CD14-positive monocyte (primary cell): Measurements from ENCODE around the gene APOBEC4. TPM values are rescaled to one million over a fixed set of nuclear protein-coding genes. Genes with fewer than 3 reads are reported as not detected.
A peak's percentile ranks its signal among the peaks of the same experiment; 100 is the strongest.

ENCODE experiments used
- DNase-seq, 3 donors: peaks; one replicate each; pipeline ENCODE4 v3.0.0-alpha.2; 2011 to 2022
- H2AFZ ChIP-seq: 2 replicates; pipeline ENCODE4 v1.6.0; 2012; ENCODE audit warnings: mild to moderate bottlenecking, low read depth, low read length, inconsistent platforms; ENCODE audit not compliant: insufficient read depth, poor library complexity, severe bottlenecking
- H3K27ac ChIP-seq, 2 donors: 1 replicate in 1 of 2; 2 replicates in 1 of 2; pipeline ENCODE4 v1.5.1; 2012 to 2013; ENCODE audit warnings: low read length in 2 of 2, control low read depth in 1 of 2, inconsistent platforms in 1 of 2, low read depth in 1 of 2, mild to moderate bottlenecking in 1 of 2
- H3K27me3 ChIP-seq, 2 donors: one replicate each; pipeline versions ENCODE4 v1.6.0 to v1.6.1; 2011 to 2013; ENCODE audit warnings: low read length in 2 of 2; ENCODE audit not compliant: control insufficient read depth in 2 of 2, insufficient read depth in 2 of 2
- H3K36me3 ChIP-seq, 2 donors: replicated peaks in 1 of 2; 1 replicate in 1 of 2; 2 replicates in 1 of 2; pipeline versions ENCODE4 v1.5.1 to v1.6.1; 2012 to 2013; ENCODE audit warnings: low read length in 2 of 2, control low read depth in 1 of 2, inconsistent platforms in 1 of 2, mild to moderate bottlenecking in 1 of 2; ENCODE audit not compliant: insufficient read depth in 2 of 2, control insufficient read depth in 1 of 2
- H3K4me1 ChIP-seq, 2 donors: 1 replicate in 1 of 2; 2 replicates in 1 of 2; pipeline versions ENCODE4 v1.5.1 to v1.6.1; 2012 to 2013; ENCODE audit warnings: low read length in 2 of 2, control low read depth in 1 of 2, inconsistent platforms in 1 of 2, mild to moderate bottlenecking in 1 of 2, moderate library complexity in 1 of 2; ENCODE audit not compliant: insufficient read depth in 2 of 2, control insufficient read depth in 1 of 2
- H3K4me2 ChIP-seq: replicated peaks from 2 replicates; pipeline ENCODE3; 2012; ENCODE audit warnings: low read length, moderate library complexity, mild to moderate bottlenecking; ENCODE audit not compliant: poor library complexity, severe bottlenecking; ENCODE audit errors: extremely low read depth
- H3K4me3 ChIP-seq, 3 experiments: fragments of 200-600 bp in 1 of 3; sonication (generic) in 1 of 3; replicated peaks in 1 of 3; 1 replicate in 2 of 3; 2 replicates in 1 of 3; pipeline ENCODE4 v1.5.1; 2011 to 2013; ENCODE audit warnings: low read length in 3 of 3, mild to moderate bottlenecking in 3 of 3, control low read depth in 2 of 3, low read depth in 2 of 3, inconsistent platforms in 1 of 3, moderate library complexity in 1 of 3
- H3K79me2 ChIP-seq: 2 replicates; pipeline ENCODE4 v1.6.0; 2012; ENCODE audit warnings: mild to moderate bottlenecking, control low read depth, inconsistent platforms, low read length, moderate library complexity; ENCODE audit not compliant: insufficient read depth
- H3K9ac ChIP-seq: 2 replicates; pipeline ENCODE4 v1.6.0; 2017; ENCODE audit warnings: low read length, mild to moderate bottlenecking; ENCODE audit not compliant: insufficient read depth, poor library complexity, severe bottlenecking
- H3K9me3 ChIP-seq, 2 donors: replicated peaks in 1 of 2; 1 replicate in 1 of 2; 2 replicates in 1 of 2; pipeline versions ENCODE4 v1.5.1 to v1.6.1; 2012 to 2013; ENCODE audit warnings: low read length in 2 of 2, control low read depth in 1 of 2; ENCODE audit not compliant: control insufficient read depth in 1 of 2, insufficient read depth in 1 of 2
- H4K20me1 ChIP-seq: 2 replicates; pipeline ENCODE4 v1.6.0; 2012; ENCODE audit warnings: mild to moderate bottlenecking, low read length, control low read depth, moderate library complexity; ENCODE audit not compliant: insufficient read depth
- H3K27ac Mint-ChIP-seq, 7 donors: one replicate each; pipeline ENCODE4 v1.8.0; 2020; ENCODE audit warnings: mild to moderate bottlenecking in 7 of 7, mixed read lengths in 7 of 7, moderate library complexity in 6 of 7, inconsistent platforms in 2 of 7
- H3K27me3 Mint-ChIP-seq, 3 donors: one replicate each; pipeline ENCODE4 v1.8.0; 2021 to 2022; ENCODE audit warnings: low read depth in 3 of 3, mild to moderate bottlenecking in 3 of 3, mixed read lengths in 3 of 3, moderate library complexity in 3 of 3, inconsistent platforms in 1 of 3
- H3K36me3 Mint-ChIP-seq, 2 donors: one replicate each; pipeline ENCODE4 v1.8.0; 2020; ENCODE audit warnings: mixed read lengths in 2 of 2, inconsistent platforms in 1 of 2, mild to moderate bottlenecking in 1 of 2
- H3K4me1 Mint-ChIP-seq: one replicate; pipeline ENCODE4 v1.8.0; 2020; ENCODE audit warnings: mild to moderate bottlenecking, mixed read lengths
- H3K4me3 Mint-ChIP-seq, 2 donors: one replicate each; pipeline ENCODE4 v1.8.0; 2020; ENCODE audit warnings: mild to moderate bottlenecking in 2 of 2, mixed read lengths in 2 of 2, moderate library complexity in 1 of 2
- H3K9me3 Mint-ChIP-seq, 7 donors: one replicate each; pipeline ENCODE4 v1.8.0; 2020 to 2022; ENCODE audit warnings: mixed read lengths in 7 of 7, mild to moderate bottlenecking in 6 of 7, moderate library complexity in 6 of 7, inconsistent platforms in 2 of 7
- WGBS: methylation state at CpG from one replicate; pipeline ENCODE4 v1.1.5; 2013; ENCODE audit warnings: missing lambda C conversion rate; ENCODE audit not compliant: insufficient coverage; 5-methylcytosine and 5-hydroxymethylcytosine counted together
- intact Hi-C, 2 donors: fragments of 100-400 bp; cut with micrococcal nuclease; formaldehyde crosslinking; loops; one replicate each; pipeline versions ENCODE4 v1.15.0 to v1.15.1; 2023
- polyA plus RNA-seq, 3 donors: library from polyadenylated mRNA; depleted of rRNA in 1 of 3; unstranded in 2 of 3; stranded (reverse) in 1 of 3; fragments of 300-500 nt in 2 of 3; fragments of >200 nt in 1 of 3; fragmentation: Illumina TruSeq in 2 of 3; gene quantifications; 1 replicate in 2 of 3; 2 replicates in 1 of 3; pipeline ENCODE4 v1.2.3, GENCODE V29; 2012 to 2021
- TF ChIP-seq, protein P1 (sequence below): fragments of 200-600 bp; IDR thresholded peaks from one replicate; pipeline ENCODE4 v1.8.0; 2022; ENCODE audit warnings: antibody characterized with exemption, mild to moderate bottlenecking

APOBEC4 gene
- polyA plus RNA-seq, 3 donors, result not detected

DNA sequence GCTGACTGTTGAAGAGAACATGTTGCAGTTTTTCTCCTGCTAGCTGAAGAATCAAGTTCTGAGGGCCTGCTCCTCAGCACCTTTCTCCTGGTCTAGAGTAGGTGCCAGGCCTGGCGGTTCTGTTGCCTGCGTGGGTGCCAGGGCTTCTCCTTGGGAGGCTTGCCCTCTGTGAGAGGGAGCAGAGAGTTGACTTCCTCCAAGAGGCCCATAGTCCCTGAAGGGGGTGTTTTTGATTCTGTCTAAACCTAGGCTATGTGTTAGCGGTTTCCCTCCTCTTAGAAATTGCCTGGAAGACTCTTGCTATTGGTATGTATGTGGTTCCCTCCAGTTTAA, 312 bp upstream of the APOBEC4 start:
- peaks cover 0 to 1% (median 0%) of the 10 kb centered on the region in 3 donors for H3K27me3 Mint-ChIP-seq
- H3K9me3 ChIP-seq, result no peaks in the 10 kb centered on the region
- H3K79me2 ChIP-seq, result no peaks in the 10 kb centered on the region
- WGBS, result 100% methylated on average over 2 of the region's 3 CpGs
- H3K27ac Mint-ChIP-seq, result no peak overlapping the region
- no peak for DNase-seq
- no peak overlapping the region for H3K4me3 ChIP-seq
- no peak overlapping the region for H3K4me2 ChIP-seq
- TF ChIP-seq, protein P1, sequence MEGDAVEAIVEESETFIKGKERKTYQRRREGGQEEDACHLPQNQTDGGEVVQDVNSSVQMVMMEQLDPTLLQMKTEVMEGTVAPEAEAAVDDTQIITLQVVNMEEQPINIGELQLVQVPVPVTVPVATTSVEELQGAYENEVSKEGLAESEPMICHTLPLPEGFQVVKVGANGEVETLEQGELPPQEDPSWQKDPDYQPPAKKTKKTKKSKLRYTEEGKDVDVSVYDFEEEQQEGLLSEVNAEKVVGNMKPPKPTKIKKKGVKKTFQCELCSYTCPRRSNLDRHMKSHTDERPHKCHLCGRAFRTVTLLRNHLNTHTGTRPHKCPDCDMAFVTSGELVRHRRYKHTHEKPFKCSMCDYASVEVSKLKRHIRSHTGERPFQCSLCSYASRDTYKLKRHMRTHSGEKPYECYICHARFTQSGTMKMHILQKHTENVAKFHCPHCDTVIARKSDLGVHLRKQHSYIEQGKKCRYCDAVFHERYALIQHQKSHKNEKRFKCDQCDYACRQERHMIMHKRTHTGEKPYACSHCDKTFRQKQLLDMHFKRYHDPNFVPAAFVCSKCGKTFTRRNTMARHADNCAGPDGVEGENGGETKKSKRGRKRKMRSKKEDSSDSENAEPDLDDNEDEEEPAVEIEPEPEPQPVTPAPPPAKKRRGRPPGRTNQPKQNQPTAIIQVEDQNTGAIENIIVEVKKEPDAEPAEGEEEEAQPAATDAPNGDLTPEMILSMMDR, result no peak
- no peaks in the 10 kb centered on the region for H3K36me3 ChIP-seq
- no peaks in the 10 kb centered on the region for H3K27me3 ChIP-seq
- no peak overlapping the region for H3K4me3 Mint-ChIP-seq
- peaks cover 11 to 12% of the 10 kb centered on the region in 2 donors for H3K4me1 ChIP-seq
- H3K36me3 Mint-ChIP-seq, result no peaks in the 10 kb centered on the region
- H3K27ac ChIP-seq, result no peak overlapping the region
- H3K4me1 Mint-ChIP-seq, result peaks cover 21% of the 10 kb centered on the region
- no peak overlapping the region for H3K9ac ChIP-seq
- H2AFZ ChIP-seq, result no peak overlapping the region
- H4K20me1 ChIP-seq, result no peaks in the 10 kb centered on the region
- intact Hi-C loops, result loop anchor here in 1 of 2 donors (5.0 kb wide), 1 partner anchor 264 kb away; no protein-coding TSS in a partner anchor
- H3K9me3 Mint-ChIP-seq, result no peaks in the 10 kb centered on the region

DNA sequence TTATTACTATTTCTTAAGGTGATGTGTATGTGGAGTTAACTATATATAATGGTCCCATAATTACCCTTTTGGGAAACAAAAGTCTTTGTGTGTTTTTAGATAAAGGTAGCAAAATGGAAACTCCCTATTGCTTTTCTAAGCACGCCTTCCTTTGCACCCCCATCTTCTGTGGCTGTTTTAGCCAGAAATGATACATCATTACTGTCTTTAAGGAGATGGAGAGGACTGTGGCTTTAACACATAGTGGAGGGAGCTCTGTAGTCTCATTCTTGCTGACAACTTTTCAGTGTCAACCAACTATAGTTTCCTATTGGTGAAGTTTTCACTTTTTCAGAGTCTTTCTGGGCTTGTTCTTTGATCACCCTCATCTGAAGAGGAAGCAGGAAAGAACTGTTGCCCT, 1.0 kb downstream of the APOBEC4 start:
- Mint-ChIP-seq H3K9me3 (no peaks in the 10 kb centered on the region), H3K27me3 (peaks cover 0 to 1% (median 0%) of the 10 kb centered on the region in 3 donors), H3K27ac (peak overlapping the region in 1 of 7 donors; percentile 21), H3K36me3 (no peaks in the 10 kb centered on the region), H3K4me1 (peaks cover 21% of the 10 kb centered on the region), H3K4me3 (no peak overlapping the region)
- H3K4me2 ChIP-seq, result no peak overlapping the region
- H3K27ac ChIP-seq, result no peak overlapping the region
- no peaks in the 10 kb centered on the region for H3K9me3 ChIP-seq
- TF ChIP-seq, protein P1, result no peak
- H3K9ac ChIP-seq, result no peak overlapping the region
- no CpG with 5 or more reads among the region's 1 CpG for WGBS
- intact Hi-C loops, result loop anchor here in 1 of 2 donors (5.0 kb wide), 1 partner anchor 265 kb away; no protein-coding TSS in a partner anchor
- DNase-seq, result no peak
- no peaks in the 10 kb centered on the region for H3K79me2 ChIP-seq
- no peaks in the 10 kb centered on the region for H3K27me3 ChIP-seq
- H4K20me1 ChIP-seq, result no peaks in the 10 kb centered on the region
- peaks cover 11 to 13% of the 10 kb centered on the region in 2 donors for H3K4me1 ChIP-seq
- H2AFZ ChIP-seq, result no peak overlapping the region
- no peaks in the 10 kb centered on the region for H3K36me3 ChIP-seq
- H3K4me3 ChIP-seq, result no peak overlapping the region
